SIG-M5 (cell line): Measurements from ENCODE around the gene S100A5.

Experiments used
- DNase-seq: peaks from one replicate; lab custom pipeline; 2025; lab: John Stamatoyannopoulos, UW

Gene S100A5

DNA sequence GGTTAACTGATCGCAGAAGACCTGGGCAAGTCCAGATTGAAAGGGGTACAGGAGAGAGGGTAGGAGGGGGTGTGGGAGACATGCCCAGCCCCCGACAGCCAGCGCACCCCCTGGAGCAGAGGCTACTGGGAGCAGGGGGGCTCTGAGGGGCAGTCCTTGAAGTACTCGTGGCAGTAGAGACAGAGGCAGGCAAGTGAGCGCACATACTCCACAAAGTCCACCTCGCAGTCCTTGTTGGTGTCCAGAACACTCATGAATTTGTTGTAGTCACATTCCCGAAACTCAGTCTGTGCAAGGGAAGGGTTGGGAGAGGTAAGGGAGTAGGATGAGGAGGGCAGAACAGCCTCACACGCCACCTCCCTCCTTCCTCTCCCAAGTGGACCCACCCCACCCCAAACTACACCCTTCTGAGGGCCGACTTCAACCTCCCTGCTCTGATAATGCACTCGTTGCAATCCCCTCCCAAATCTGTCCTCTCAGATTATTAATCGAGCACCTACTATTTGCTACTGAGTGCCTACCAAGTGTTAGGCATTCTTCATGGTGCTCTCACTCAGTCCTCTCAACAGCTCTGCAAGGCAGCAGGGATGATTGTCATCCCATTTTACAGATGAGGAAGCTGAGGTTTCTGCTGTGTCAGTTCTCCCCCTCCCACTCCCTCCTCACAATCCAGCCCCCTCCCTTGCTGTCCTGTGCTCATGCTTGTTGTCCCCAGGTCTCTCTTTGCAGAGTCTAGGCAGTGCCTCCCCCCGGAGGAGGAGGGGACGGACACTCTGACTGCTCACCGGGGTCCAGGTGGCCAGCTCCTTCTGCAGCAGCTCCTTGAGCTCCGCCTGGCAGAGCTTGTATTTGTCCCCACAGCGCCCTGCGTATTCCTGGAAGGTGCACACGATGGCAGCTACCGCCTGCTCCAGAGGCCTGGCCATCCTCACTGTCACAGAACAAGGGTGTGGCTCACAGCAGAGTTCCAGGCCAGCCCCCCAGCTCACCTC lies 7.1 kb upstream of the S100A5 start:
- no peak for DNase-seq

DNA sequence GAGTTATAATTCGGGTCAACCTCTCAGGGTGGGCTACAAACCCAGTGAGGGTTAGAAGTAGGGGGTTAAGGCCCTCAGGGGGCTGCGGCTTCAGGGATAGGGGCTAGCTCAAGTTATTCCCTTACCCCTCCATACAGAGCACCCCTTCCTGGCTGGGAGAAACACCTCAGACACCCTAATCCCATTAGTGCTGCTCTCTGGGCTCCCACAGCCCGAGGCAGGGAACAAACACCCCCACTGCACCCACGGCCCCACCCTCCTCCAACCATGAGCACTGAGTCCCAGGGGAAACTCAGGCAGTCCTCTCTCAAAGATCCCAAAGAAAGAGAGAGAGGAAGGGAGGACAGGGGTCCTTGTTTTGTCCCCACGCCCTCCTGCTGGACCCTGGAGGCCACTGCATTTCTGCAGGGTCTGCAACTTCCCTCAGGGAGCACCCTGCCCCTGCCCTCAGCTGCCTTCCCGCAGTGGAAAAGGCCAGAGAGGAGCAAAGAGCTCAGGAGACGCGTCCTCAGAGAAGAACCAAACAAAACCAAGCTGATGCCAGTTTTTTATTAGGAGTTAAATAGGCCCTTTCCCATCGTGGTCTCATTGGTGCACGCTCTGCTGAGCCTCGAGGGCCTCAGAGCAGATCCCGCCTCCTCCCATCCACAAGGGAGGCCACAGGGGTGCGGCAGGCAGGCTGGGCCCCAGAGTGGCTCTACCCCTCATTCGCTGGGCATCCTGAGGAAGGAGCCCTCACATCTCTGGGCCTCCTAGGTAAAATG lies 6.2 kb upstream of the S100A5 start:
- no peak for DNase-seq

DNA sequence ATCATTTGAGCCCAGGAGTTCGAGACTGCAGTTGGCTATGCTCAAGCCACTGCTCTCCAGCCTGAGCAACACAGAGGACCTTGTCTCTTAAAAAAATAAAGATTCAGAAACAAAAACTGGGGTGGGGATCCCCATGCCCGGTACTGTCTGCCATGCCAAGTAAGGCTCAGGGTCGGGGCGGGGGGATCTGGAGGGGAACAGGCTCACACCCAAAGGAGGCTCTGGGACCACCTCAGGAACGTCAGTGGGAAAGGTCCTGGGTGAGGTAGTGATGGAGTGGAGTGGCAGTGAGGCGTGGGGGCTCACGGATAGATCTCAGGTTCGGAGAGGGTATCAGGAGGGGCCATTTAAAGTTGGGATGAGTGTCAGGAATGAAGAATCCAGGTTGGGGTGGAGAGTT lies 5.6 kb upstream of the S100A5 start:
- DNase-seq: no peak

DNA sequence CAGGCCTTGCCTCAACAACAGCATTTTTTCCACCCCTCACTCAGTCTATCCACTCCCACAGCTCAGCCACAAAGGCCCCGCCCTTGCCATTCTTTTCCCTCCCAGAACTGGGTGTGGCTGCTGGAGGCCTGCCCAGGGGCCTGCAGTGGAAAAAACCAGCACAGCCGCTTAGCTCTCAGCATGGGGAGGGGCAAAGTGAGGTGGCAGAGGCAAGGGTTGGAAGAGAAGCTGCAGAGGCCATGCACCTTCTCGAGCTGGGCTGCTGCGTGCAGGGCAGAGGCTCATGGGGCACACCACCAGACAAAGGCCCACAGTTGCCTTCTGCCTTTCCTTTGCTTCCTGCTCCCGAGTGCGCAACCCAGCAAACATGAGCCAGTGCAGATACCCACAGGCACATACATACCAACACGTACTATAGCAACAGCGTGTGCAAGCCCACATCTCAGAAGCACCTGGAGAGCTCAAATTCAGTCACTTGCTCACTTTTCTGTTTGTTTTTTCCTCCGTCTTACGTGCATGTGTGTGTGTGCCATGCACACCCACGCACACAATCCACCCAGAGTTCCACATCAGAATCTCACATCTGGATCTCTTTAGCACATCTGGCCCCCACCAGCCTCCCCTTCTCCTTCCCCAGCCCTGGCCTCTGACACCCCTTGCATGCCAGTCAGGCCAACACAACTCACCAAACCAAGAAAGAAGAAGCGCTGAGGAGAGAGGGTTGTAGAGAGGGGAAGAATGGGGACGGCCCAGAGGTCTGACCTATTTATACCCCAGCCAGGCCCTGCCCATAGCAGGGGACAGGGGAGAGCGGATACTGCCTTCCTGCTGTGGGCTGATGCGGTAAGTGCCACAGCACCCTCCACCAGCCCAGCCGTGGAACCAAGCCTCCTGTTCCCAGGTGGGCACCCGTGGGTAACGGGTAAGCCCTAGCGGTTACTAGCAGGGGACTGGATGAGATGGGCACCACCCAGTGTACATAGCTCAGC lies 4.6 kb upstream of the S100A5 start, which contains the start of gene S100A4:
S100A4 (minus strand) TSS at position 740 of the 989 bp plus-strand sequence. CDS start 1,012 bp downstream, outside the sequence.
- DNase-seq: peak; percentile 87

DNA sequence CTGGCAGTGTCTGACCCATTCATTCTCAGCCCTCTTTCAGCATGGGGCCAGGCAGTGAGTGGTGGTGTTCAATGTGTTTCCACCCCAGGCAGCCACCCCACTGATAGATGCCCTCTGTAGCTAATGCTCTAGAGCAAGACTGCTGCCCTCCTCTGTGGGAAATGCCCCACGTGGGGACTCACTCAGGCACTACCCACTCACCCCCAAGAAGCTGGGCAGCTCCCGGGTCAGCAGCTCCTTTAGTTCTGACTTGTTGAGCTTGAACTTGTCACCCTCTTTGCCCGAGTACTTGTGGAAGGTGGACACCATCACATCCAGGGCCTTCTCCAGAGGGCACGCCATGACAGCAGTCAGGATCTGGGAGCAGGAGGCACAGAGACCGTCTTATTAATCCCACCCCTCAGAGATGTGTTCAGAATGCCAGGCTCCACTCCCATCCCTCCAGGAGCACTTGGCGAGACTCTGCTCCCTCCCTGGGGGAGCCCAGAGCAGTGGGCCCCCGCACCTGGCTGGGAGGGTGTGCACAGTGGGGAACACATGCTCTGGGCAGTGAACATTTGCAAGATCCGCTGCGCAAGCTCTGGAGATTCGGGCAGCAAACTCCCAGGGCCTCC lies 3.8 kb upstream of the S100A5 start:
- no peak for DNase-seq

DNA sequence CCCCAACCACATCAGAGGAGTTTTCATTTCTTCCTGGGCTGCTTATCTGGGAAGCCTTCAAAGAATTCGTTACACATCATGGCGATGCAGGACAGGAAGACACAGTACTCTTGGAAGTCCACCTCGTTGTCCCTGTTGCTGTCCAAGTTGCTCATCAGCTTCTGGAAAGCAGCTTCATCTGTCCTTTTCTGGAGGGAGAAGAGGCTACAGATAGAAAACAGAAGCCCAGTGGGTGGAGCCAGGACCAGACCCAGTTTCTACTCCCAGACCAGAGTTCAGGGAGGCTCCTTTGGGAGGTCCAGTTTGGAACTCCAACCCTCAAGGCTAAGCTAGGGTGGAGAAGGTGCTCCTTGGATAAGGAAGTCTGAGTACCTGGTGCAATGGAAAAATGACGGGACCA lies 3.0 kb upstream of the S100A5 start:
- no peak for DNase-seq

DNA sequence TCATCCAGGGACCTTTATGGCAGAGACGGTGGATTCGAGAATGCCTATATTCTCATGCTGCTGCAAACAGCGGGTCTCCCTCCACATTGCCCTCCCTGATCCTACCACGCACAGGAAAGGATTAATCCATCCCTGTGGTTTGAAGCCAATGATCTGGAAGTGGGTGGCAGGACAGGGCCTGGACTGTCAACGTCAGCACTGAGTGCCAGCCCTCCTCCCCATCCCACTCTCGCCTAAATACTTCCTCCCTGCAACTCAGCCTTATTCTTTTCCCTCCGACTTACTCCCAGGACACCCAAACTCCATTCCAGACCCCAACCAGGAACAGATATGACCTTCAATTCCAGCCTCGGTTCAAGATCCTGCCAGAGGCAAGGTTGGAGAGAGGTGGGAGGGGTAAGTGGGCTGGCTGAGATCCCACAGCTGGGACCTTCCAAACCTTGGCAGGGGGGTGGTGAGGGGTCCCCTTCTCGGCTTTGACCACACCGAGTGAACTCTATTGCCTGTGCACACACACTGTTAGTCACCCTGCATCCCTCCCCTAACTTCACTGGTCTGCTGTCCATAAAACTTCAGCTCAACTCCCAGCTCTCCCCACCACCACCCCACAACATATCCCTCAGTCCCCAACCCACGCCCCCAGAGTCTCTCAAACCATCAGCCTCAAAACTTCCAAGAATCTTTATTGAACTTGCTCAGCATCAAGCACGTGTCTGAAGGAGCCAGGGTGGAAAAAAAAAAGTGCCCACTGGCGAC lies 2.4 kb upstream of the S100A5 start:
- DNase-seq: no peak

DNA sequence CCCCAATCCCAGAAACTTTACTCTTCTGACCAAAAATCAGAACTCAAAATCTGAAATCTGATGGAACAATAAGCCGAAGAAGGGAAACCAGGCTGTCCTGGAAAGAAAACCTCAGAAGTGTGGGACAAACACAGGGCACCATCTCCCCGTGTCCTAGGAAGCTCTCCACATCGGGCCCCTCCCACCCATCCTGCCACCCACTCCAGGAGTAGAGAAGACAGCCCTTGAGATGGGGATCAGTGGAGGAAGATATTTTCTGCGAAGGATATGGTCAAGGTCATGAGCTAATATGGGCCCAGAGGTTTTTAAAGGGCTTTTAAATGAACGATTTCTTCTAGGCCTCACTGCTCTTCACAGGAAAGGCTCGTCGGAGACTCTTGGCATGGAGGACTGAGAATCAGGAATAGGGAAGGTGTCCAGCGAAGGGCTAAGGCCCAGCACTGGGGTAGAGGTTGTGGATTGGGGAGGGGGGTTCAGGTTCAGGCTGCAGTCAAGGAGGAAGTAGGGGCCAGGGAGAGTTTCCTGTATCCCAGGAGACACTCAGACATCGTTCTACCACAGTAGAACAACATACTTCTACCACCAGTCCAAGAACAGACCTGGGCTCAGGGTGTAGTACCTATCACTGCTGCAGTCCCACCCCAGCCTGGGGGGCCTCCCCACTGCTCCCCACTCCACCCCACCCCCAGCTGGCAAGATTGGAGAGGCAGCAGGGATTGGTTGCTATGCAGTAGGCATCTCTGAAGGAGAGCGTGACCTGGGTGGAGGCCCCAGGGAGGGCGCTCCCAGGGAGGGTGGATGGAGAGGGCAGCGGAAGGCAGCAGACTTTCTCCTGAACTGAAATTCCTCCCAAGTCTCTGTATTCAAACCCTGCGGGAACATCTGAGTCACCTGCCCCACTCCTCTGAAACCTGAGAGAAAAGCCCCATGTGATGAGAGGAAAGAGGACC lies 1.2 kb upstream of the S100A5 start:
- no peak for DNase-seq

DNA sequence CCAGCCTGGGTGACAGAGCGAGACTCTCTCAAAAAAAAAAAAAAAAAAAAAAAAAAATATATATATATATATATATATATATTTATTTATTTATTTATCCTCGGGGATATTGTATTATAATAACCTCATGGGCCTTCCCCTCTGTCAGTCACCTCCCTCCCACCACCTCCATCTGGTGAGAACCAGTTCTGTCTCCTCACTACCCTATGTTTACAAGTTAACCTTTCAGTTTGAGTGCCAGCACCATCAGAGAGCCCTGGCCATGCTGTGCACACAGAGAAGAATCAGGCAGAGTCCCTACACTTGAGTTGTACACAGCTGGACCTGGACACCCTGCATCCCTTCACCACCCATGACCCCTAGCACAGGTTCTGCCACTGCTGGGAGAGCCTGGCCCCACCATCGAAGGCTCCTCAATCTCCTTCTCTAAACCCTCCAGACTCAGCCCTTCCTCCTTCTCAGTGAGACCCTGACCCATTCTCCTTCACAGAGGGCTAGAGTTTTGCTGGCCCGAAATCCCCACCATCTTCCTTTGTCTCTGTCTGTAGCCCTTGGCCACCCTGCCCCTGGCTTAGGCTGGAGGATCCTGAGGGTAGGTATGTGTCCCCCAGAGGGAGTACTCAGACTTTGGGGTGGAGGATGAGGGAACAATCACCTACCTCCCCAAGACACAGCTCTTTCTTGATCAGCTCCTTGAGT lies 1.2 kb downstream of the S100A5 start:
- DNase-seq: no peak

DNA sequence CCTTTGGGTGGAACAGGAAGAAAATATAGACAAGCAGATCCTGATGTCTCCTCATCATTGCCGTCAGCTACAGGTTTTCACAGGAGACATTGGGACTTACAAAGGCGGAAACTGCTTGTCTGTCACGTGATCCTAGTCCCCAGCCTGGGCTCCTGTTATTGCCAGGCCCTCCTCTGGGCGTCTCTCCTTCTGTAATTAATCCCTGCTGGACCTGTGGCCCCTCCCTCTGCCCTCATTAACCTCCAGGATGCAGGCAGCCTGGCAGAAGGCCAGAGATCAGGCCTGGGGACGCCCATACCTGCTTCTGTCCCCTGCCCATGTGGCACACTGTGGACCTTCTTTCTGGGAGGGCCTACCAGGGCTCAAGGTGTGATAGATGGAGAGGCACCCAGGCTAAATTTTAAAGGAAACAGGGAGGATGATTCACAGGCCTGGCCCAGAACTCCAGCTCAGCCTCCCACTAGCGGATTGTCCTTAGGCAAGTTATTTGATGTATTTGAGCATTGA lies 2.4 kb downstream of the S100A5 start:
- no peak for DNase-seq

DNA sequence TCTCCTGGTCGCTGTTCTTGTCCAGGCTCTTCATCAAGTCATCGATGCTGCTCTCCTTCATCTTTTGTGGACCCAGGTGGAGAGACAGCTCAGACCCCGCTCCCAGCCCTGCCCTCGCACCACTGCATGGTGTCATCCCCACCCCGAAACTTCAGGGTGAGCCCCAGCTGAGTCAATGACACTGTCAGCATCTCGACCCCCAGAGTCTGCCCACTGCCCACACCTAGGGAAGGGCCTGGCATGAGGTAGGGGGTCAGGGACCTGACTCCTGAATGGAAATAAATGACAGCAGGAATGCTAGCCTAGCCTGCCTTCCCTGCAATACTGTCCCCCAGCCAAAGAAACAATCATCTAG lies 3.4 kb downstream of the S100A5 start:
- no peak for DNase-seq

DNA sequence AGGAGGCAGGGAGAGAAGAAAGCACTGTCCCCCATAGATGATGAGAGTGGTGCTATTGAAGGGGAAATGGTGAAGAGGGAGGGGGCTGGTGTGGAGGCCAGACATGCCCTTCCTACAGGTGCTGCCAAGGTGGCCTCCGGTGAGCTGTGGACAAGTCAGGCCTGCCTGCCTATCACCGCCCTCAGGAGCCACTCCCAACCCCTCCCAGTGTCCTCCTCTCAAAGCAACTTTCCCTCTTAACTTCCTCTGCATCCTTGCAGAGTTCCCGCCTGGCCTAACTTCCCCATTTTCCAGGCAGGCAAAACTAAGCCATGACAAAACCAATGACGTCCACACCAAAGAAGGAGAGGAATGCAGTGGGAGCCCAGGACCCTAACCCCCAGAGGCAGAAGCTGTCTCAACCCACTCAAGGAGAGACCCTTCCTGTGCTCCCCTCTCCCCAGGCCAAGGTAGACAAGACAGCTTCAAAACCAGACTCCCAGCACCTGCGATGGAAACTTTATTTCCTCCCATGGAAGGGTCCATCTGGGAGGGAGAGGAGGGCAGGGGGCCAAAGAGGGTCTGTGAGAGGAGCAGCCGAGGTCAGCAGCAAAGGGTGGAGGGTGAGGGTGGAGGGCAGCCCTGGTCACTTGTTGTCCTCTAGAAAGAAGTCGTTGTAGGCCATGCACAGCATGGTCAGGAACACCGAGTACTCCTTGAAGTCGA lies 3.9 kb downstream of the S100A5 start:
- no peak for DNase-seq

DNA sequence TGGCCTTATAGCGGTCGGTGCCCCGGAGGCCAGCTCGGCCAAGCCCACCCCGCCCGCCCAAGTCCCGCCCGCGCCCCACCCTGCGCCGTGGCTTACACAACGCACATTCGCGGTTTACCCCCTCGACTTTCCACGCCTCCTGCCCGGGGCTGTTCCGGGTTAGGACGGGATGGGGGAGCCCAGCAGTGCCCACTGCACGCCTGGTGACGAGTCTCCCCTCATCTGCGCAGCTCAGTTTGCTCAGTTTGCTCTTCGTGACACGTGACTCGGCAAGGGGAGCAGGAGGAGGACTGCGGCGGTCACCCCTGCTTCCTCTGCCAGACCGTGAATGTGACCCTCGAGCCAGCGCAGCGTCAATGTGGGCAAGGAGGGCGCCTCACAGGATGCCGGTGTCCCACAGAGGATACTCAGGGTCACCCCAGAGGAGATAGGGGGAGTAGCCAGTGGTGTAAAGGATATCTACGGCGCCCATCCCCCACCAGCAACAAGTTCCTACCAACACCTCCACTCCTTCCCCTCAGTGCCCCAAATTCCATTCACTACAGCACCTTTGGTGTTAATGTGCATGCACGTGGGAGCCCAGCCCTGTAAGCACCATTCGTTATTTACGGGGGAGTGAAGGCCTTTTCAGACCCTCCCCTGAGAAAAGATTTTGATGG lies 4.6 kb downstream of the S100A5 start:
- DNase-seq: no peak

DNA sequence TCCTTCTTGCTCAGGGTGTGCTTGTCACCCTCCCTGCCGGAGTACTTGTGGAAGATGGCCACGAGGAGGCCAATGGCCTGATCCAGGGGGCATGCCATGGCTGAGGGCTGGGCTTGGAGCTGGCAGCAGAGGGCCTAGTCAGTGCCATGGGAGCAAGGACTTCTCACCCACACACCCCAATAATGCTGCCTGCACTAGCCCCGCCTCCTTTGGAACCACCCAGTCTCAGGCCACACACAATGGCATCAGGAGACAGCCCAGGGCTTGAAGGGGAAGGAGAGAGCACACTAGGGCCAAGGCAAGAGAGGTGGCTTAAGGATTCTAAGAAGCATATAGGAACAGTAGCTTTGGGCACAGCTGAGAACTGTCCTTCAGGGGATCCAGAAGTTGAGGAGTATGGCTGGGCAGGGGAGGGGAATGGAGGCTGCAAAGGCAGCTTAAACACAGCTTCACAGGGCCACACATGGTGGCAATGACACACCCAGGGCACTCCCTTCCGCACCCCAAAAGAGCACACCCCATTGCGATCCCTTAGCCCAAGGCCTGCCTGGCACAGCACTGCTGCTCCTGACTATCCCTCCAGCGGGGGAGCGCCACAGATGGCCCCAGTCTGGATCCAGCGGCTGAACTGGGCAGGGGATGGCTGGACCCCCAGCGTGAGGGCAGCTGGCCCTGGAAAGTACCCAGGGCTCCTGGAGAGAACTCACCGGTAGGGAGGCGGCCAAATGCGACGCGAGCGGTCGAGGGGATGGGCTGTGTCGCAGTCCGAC lies 5.3 kb downstream of the S100A5 start, which contains the start of gene S100A6:
S100A6 (minus strand) TSS at position 750 of the 770 bp plus-strand sequence; CDS start at position 98, 652 bp downstream.
- DNase-seq: no peak

DNA sequence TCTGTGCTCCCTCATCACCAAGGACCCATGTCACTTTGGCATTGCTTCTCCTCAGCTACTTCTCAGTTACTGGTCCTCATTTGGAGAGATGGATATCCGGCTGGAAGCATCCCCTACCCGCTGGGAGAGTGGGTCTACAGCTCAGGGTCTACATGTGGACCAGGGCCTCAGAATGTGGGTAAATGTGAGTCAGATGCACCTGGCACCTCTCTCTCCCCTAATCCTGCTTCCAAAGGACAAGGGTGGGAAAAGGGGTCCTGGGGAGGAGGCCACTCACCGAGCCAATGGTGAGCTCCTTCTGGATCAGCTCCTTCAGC lies 5.9 kb downstream of the S100A5 start:
- DNase-seq: no peak

DNA sequence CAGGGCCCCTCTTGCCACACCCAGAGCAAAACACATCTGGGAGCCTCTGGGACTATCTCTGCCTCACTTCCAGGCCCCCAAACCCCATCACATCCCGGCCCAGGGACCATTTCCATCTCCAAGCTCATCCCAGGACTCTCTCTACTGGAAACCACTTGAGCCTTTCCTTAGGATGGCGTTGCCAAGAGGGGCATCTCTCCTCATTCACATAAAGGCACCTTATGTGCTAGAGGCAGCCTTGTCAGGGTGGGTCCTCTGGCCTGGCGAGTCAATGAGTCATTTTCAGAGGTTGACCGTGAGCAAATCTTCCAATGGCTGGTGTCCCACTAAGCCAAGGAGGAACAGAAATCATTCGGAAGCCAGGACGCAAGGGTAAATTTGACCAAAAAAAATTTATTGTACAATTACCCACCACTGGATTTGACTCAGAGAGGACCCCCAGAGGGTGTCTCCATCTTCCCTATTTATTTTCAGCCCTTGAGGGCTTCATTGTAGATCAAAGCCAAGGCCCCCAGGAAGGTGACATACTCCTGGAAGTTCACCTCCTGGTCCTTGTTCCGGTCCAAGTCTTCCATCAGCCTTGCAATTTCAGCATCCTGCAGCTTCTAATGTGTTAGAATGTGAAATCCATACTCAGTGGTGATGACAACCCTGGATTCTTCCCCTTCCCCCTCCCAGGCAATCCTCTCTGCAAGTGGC lies 6.4 kb downstream of the S100A5 start:
- no peak for DNase-seq
